Body of pancreas (tissue), 4 donors: Measurements from ENCODE around the gene CCL16. TPM values are rescaled to one million over a fixed set of nuclear protein-coding genes. Genes with fewer than 3 reads are reported as not detected.

ENCODE experiments used
- ATAC-seq: fragments of 150-250 bp; one replicate; pipeline ENCODE4 v1.9.1; 2016
- DNase-seq, 4 donors: peaks; one replicate each; pipeline ENCODE4 v3.0.0-alpha.2; 2019
- H3K27ac ChIP-seq, 4 donors: fragments of 200-600 bp; sonication (generic); 1 replicate in 3 of 4; 2 replicates in 1 of 4; pipeline versions ENCODE4 v1.5.1 to v1.6.1; 2016 to 2019; ENCODE audit warnings: mild to moderate bottlenecking in 1 of 4, mixed read lengths in 1 of 4, moderate library complexity in 1 of 4
- H3K27me3 ChIP-seq, 2 donors: fragments of 200-600 bp; sonication (generic); one replicate each; pipeline ENCODE4 v1.6.0; 2016; ENCODE audit warnings: mild to moderate bottlenecking in 1 of 2
- H3K36me3 ChIP-seq, 2 donors: fragments of 200-600 bp; sonication (generic); replicated peaks in 1 of 2; 2 replicates each; pipeline ENCODE4 v1.5.1; 2016; ENCODE audit warnings: low read depth in 2 of 2; ENCODE audit not compliant: insufficient read depth in 1 of 2
- H3K4me1 ChIP-seq: fragments of 200-600 bp; sonication (generic); one replicate; pipeline ENCODE4 v1.6.0; 2016
- H3K4me3 ChIP-seq, 2 donors: fragments of 200-600 bp; sonication (generic); 1 replicate in 1 of 2; 2 replicates in 1 of 2; pipeline ENCODE4 v1.5.1; 2016 to 2019
- H3K9me3 ChIP-seq, 3 donors: fragments of 200-600 bp; sonication (generic); 1 replicate in 2 of 3; 2 replicates in 1 of 3; pipeline ENCODE4 v1.5.1; 2016
- POLR2A ChIP-seq, 3 donors: fragments of 450-650 bp; IDR thresholded peaks; one replicate each; pipeline ENCODE4 v1.6.1; 2016; ENCODE audit warnings: antibody characterized with exemption in 3 of 3, mild to moderate bottlenecking in 2 of 3
- WGBS, 2 donors: methylation state at CpG; one replicate each; pipeline ENCODE4 v1.1.5; 2017; 5-methylcytosine and 5-hydroxymethylcytosine counted together
- intact Hi-C: fragments of 100-400 bp; cut with DNase I; formaldehyde crosslinking; loops from one replicate; pipeline ENCODE4 v1.15.1; 2023
- total RNA-seq, 2 donors: library from RNA; depleted of rRNA; stranded (reverse); fragments of >200 nt; gene quantifications; one replicate each; pipeline ENCODE4 v1.1.0, GENCODE V29; 2016
- TF ChIP-seq, protein P1 (sequence below), 7 experiments: fragments of 450-650 bp in 4 of 7; fragments of 200-600 bp in 3 of 7; sonication (generic) in 3 of 7; IDR thresholded peaks; one replicate each; pipeline ENCODE4 v1.5.1; 2016 to 2019; ENCODE audit warnings: antibody characterized with exemption in 7 of 7

Gene CCL16, protein sequence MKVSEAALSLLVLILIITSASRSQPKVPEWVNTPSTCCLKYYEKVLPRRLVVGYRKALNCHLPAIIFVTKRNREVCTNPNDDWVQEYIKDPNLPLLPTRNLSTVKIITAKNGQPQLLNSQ
- total RNA-seq = under 1 TPM in 1 of 2 donors, not detected in 1; 0.78 TPM

DNA sequence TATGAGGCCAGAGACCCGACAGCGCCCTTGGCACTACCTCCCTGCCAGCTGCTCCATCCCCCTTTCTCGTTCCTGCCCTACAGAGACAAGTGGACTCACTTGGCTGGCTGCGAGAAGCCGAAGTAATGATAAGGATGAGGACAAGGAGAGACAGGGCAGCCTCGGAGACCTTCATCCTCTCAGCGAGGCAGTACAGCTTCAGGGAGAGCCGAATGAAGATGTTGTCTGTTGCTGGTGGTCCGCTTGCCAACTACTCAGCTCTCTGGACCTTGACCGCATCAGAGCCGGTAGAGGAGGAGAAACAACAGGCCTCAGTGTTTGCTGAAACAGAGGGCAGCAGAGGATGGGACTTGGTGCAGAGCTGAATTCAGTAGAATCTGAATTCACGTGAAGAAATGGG is at the start of gene CCL16:
TSS of gene CCL16 (minus strand) at position 252 of the 400 bp plus-strand sequence. CDS start at position 175, 77 bp downstream.
- TF ChIP-seq, protein P1, sequence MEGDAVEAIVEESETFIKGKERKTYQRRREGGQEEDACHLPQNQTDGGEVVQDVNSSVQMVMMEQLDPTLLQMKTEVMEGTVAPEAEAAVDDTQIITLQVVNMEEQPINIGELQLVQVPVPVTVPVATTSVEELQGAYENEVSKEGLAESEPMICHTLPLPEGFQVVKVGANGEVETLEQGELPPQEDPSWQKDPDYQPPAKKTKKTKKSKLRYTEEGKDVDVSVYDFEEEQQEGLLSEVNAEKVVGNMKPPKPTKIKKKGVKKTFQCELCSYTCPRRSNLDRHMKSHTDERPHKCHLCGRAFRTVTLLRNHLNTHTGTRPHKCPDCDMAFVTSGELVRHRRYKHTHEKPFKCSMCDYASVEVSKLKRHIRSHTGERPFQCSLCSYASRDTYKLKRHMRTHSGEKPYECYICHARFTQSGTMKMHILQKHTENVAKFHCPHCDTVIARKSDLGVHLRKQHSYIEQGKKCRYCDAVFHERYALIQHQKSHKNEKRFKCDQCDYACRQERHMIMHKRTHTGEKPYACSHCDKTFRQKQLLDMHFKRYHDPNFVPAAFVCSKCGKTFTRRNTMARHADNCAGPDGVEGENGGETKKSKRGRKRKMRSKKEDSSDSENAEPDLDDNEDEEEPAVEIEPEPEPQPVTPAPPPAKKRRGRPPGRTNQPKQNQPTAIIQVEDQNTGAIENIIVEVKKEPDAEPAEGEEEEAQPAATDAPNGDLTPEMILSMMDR (IDR thresholded peaks at IDR 0.05) = no peak
- no peak for TF ChIP-seq POLR2A (IDR thresholded peaks at IDR 0.05)
- no peak within 1 kb of the TSS for H3K4me3 ChIP-seq
- no peak for ATAC-seq
- no peak within 1 kb of the TSS for H3K27ac ChIP-seq
- no peaks in the 10 kb centered on the region for H3K27me3 ChIP-seq
- H3K4me1 ChIP-seq = no peaks in the 10 kb centered on the region
- WGBS, 2 donors = 80 to 83% methylated on average over 10 to 12 of the region's 12 CpGs
- intact Hi-C loops = no loop called here
- DNase-seq = no peak
- H3K9me3 ChIP-seq = no peaks in the 10 kb centered on the region
- H3K36me3 ChIP-seq = no peaks in the 10 kb centered on the region

DNA sequence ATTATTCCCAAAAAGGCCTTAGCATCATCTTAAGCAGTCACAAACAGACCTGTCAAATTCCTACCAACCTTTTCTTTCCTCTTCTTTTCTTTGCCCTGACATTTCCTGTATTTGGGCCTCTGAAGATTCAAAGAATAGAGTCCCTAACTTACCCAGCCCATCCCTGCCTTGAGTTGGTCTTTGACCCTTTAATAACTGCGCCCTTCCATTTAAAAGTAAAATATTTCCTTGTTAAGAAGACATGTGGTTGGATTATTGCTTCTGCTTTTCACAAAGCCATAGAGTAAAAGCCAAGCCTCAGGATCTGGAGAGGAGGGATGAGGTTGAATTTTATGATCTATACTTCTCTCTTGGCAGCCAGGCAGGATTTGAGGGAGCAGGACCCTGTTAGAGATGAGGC is 49.7 kb upstream of the CCL16 start:
- Histone ChIP-seq H3K4me1 (no peaks in the 10 kb centered on the region), H3K9me3 (no peaks in the 10 kb centered on the region), H3K36me3 (no peaks in the 10 kb centered on the region), H3K27me3 (no peaks in the 10 kb centered on the region), H3K27ac (no peak overlapping the region), H3K4me3 (no peak overlapping the region)
- intact Hi-C loops = no loop called here
- no peak for TF ChIP-seq POLR2A (IDR thresholded peaks at IDR 0.05)
- TF ChIP-seq, protein P1 (IDR thresholded peaks at IDR 0.05) = no peak
- ATAC-seq (no peak), DNase-seq (no peak)
- WGBS, 2 donors = 81 to 96% methylated on average over 1 of the region's 1 CpG

DNA sequence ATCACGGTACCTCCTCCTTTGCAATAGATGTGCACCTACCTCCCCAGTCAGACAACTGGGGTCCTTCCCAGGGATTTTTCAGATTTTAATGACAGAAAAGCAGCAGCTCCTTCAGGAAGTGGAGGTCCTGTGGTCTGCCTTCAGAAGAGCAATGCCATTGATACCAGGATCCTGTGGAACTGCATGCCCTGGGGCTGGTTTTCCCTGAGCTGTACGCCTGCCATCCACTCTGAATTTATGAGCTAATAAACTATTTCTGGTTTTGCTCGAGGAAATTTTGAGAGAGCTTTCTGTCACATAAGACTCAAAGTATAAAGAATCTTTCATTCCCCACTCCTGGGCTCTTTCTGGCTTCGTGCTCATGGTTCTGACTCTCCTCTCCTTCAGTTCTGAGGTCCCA is 46.5 kb upstream of the CCL16 start:
- ATAC-seq = no peak
- H3K9me3 ChIP-seq = no peaks in the 10 kb centered on the region
- 40 to 54% methylated on average over 4 of the region's 4 CpGs for WGBS, 2 donors
- H3K4me1 ChIP-seq = peaks cover 13% of the 10 kb centered on the region
- DNase-seq = no peak
- H3K27me3 ChIP-seq = no peaks in the 10 kb centered on the region
- no peaks in the 10 kb centered on the region for H3K36me3 ChIP-seq
- TF ChIP-seq, protein P1 (IDR thresholded peaks at IDR 0.05) = no peak
- TF ChIP-seq POLR2A (IDR thresholded peaks at IDR 0.05) = no peak
- H3K27ac ChIP-seq = no peak overlapping the region
- intact Hi-C loops = no loop called here
- no peak overlapping the region for H3K4me3 ChIP-seq

DNA sequence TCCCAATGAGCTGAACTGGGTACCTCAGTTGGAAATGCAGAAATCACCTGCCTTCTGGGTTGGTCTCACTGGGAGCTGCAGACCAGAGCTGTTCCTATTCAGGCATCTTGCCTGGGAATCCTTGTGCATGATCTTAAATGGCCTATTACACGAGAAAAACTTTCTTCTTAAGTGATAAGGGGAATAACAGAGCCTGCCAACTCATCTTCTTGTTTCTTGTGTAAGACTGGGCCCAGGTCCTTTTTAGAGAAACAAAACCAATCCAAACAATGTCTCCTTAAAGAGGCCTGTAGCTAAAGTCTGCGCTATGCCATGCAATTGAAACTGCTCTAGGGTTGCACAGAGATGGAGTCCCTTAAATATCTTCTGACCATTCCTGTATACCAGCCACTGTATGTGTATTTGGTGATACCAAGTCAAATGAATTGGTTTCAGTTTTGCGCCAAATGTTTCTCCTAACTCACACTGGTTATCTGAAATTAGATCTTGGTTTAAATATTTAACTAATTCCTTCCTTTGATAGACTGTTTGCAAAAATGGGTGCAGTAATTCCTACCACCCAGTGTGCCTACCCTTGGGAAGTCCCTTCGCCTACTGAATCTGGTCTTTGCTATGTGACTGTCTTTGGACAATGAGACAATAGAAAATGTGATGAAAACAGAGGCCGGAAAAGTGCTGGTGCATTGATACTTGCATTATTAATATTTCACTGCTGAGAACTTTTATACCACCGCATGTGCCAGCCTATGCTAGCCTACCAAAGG is 43.0 kb upstream of the CCL16 start:
- Histone ChIP-seq H3K9me3 (no peaks in the 10 kb centered on the region), H3K4me1 (peaks cover 13% of the 10 kb centered on the region), H3K27ac (peak overlapping the region in 2 of 4 donors; percentile 24 to 43), H3K4me3 (no peak overlapping the region), H3K27me3 (no peaks in the 10 kb centered on the region), H3K36me3 (no peaks in the 10 kb centered on the region)
- ATAC-seq (peak; percentile 68), DNase-seq (no peak)
- intact Hi-C loops = no loop called here
- TF ChIP-seq, protein P1 (IDR thresholded peaks at IDR 0.05) = no peak
- TF ChIP-seq POLR2A (IDR thresholded peaks at IDR 0.05) = no peak
- 61 to 67% methylated on average over 6 of the region's 6 CpGs for WGBS, 2 donors
